ENCODE results near the gene FMNL2.

GRCh38 chr2:152518641-152519580 lies 183.9 kb downstream of the FMNL2 start:
- no peak for TF ChIP-seq CTCF (IDR thresholded peaks at IDR 0.05)
- TF ChIP-seq POLR2A (IDR thresholded peaks at IDR 0.05; ENCODE audit: low read depth), result no peak
- TF ChIP-seq POLR2AphosphoS5 (IDR thresholded peaks at IDR 0.05), result no peak
- TF ChIP-seq EP300 (IDR thresholded peaks at IDR 0.05), result no peak

All from esophagus muscularis mucosa (tissue), 4 donors.